Measurements from ENCODE around the gene ZNF500.
"Not testable (repeated sequence)": the region's sequence is repeated elsewhere in the genome, so short reads cannot be mapped to it uniquely, and the experiment has no call there.

ZNF500 gene

DNA sequence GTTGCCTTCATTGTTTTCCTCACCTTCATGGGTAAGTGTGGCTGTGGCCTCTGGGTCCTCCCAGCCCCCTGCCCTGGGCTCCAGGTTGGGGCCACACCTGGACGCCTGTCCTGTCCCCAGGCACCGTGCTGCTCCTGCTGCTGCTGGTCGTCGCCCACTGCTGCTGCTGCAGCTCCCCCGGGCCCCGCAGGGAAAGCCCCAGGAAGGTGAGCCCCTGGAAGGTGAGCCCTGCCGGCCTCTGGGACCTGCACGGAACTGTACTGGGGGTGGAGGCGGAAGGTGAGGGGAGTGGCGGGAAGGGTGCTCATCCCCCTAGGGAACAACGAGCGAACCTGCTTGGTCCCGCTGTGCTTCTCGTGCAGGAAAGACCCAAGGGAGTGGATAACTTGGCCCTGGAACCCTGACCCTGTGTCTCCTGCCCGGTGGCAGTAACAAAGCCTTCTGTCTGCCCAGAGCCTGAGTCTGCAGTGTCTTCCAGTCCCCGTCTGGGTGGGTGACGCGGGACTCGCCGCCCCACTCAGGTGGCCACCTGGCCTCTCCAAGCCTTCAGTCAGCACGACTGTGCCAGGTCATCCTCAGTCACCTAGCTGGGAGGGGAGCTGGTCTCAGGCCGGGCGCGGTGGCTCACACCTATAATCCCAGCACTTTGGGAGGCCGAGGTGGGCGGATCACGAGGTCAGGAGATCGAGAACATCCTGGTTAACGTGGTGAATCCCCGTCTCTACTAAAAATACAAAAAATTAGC lies 29.0 kb upstream of the ZNF500 start:
- no peak for DNase-seq

DNA sequence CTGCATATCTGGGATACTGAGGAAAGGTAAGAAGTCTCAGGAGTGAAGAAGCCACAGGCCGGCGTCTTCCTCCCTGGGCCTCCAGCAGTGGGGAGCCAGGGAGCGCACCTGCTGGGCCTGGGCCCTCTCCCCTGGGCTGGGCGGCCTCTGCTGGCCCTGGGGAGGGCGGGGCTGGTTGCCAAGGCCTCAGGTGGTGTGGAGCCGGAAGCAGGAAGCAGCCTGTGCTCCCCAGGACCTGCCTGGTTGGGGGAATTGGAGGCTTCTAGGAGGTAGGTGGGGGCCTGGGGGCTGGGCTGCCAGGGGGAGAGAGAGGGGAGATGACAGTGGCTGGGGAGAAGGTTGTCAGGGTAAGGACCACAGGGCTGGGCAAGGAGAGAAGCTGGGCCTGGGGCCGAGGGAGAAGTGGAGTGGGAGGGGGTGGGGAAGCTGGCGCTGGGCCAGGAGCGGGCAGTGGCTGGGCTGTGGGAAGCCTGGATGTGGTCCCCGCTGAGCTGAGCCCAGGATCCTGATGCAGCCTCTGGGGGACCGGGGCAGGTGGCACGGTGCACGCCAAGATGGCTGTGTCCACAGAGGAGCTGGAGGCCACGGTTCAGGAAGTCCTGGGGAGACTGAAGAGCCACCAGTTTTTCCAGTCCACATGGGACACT lies 28.3 kb upstream of the ZNF500 start, which contains the start of gene SMIM22:
TSS of gene SMIM22 (plus strand) at position 189 of the 647 bp plus-strand sequence. CDS start at position 555, 366 bp downstream.
- DNase-seq, result no peak

DNA sequence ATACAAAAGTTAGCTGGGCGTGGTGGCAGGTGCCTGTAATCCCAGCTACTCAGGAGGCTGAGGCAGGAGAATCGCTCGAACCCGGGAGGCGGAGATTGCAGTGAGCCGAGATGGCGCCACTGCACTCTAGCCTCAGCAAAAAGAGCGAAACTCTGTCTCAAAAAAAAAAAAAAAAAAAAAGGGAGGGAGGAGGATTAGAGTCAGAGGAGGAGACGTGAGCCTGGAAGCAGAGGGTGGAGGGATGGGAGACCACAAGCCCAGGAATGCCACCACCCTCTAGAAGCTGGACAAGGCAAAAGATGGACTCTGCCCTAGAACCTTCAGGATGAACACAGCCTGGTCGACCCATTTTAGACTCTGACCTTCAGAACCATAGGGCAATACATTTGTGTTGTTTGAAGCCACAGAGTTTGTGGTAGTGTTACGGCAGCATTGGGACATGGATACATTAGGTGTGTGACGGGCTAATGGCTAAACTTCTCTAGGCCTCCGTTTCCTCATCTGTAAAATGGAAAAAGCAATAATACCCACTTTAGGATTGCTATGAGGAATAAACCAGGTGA lies 26.1 kb upstream of the ZNF500 start:
- DNase-seq, result no peak

DNA sequence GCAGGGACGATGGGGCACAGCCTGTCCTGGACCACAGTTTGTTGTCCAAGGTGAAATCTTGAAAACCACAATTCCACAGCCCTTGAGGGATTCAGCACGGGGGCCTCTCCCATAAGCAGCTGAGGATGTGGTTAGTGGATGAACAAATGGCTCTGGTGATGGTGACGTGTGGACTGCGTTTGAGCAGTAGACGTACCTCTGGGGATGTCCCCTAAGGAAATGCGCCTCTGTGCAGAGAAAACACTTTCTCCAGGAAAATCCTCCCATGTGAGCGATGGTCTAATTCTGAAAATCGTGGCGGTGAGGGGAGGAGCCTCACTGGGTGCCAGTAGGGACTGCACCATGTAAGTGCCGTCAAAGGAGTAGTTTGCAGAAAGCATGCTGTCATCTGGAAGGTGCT lies 23.9 kb upstream of the ZNF500 start:
- DNase-seq, result no peak

DNA sequence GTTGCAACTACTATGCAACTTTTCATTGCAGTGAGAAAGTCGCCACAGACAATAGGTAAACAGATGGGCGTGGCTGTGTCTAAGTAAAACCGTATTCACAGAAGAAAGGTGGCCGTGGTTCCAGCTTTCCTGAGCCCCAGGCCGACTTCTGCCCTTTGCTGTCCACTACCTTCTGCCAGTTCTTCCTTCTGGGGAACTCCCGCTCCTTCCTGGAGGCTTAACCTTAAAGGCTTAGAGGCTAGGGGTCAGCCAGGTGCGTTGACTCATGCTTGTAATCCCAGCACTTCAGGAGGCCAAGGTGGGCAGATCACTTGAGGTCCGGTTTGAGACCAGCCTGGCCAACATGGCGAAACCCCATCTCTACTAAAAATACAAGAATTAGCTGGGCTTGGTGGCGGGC lies 23.3 kb upstream of the ZNF500 start:
- no peak for DNase-seq

DNA sequence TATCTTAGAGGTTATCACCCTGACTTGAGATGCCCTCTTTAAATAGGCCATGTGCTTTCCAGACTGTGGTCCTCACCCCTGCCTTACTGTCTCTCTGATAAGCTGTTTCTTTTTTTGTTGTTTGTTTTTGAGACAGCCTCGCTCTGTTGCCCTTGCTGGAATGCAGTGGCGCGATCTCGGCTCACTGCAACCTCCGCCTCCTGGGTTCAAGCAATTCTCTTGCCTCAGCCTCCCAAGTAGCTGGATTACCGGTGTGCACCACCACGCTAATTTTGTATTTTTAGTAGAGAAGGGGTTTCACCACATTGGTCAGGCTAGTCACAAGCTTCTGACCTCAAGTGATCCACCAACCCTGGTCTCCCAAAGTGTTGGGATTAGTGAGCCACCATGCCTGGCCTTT lies 21.9 kb upstream of the ZNF500 start:
- no peak for DNase-seq

DNA sequence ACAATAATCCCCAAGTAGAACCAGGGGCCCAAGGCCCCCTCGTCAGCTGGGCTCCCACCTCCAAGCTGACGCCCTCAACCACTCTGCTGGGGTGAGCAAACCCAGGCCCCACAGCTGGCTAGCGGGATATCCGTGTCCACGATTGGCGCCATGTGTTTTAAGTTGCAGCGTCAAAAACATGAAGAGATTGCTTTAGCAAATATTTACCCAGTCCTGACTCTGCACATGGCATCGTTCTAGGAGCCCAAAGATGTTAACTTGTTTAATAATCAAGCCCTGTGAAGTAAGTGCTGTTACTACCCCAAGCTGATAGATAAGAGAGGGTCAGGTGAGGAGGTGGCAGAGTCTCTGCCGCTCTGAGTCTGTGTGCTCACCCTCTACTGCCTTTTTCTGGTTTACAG lies 21.5 kb upstream of the ZNF500 start:
- DNase-seq, result no peak

DNA sequence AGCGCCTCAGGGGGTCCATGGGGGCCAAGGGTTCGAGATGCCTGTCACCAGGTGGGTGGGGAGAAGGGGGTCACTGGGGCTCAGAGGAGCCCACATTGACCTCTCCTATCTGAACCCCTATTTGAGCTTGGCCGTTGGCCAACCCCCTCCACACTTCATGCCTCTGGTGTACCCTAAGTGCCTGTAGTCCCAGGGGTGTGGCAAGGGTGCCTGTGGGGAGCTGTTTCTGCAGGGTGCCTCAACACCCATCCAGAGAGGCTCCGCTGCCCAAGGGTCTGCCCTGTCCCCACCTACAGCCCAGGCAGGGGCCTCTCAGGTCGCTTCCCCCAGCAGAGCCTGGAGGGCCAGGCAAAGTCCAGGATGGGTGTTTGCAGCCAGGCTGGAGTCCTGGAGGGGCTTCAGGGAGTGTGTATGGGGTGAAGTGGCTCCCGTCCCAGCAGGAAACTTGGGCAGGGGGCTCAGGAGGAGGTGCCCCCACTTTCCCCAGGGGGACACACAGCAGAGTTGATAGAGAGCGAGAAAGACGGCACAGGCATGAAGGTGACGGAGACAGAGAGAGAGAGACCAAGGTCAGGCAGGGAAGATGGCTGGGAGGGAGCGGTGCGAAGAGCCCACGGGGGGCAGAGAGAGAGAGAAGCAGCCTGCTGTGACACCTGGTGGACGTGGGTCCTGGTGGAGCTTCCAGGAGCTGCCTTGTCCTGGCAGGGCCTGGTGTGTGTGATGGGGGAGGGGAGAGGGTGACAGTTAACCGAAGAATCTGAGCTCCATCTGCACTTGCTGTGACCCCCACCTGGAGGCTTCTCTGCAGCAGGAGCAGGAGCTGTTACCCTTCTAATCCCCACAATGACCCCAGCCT lies 20.9 kb upstream of the ZNF500 start, which contains the start of gene SEPTIN12:
TSS of gene SEPTIN12 (minus strand) at position 719 of the 856 bp plus-strand sequence. CDS start at position 19, 700 bp downstream.
- no peak for DNase-seq

DNA sequence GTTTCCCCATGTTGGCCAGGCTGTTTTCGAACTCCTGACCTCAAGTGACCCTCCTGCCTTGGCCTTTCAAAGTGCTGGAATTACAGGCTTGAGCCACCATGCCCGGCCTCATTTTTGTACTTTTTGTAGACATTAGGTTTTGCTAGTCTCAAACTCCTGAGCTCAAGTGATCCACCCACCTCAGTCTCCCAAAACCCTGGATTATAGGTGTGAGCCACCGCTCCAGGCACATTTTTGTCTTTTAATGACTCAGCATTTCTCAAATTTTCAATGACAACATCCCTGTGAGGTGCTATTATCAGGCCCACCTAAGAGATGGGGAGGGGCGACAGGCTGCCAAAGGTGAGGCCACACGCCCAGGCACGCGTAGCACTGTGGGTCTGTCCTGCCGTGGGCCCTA lies 20.1 kb upstream of the ZNF500 start:
- DNase-seq, result no peak

DNA sequence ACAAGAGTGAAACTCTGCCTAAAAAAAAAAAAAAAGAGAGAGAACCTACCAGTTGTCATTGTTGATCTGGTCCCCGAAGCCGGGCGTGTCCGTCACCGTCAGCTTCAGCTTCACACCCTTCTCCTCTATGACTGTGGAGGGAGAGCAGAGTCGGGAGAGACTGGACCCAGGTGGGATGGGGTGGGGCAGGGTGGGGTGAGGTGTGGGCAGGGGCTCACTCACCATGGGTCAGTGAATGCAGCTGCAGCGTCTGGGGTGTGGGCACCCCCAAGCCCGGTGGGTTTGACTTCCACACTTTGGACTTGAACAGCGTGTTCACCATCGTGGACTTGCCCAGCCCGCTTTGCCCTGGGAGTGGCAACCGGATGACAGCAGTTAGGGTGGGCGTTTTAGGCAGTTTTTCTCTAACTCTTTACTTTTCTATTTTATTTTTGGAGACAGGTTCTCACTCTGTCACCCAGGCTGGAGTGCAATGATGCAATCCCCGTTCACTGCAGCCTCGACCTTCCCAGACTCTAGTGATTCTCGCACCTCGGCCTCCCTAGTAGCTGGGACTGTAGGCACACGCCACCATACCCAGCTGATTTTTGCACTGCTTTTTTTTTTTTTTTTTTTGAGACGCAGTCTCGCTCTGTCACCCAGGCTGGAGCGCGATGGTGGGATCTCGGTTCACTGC lies 18.9 kb upstream of the ZNF500 start:
- DNase-seq, result no peak

DNA sequence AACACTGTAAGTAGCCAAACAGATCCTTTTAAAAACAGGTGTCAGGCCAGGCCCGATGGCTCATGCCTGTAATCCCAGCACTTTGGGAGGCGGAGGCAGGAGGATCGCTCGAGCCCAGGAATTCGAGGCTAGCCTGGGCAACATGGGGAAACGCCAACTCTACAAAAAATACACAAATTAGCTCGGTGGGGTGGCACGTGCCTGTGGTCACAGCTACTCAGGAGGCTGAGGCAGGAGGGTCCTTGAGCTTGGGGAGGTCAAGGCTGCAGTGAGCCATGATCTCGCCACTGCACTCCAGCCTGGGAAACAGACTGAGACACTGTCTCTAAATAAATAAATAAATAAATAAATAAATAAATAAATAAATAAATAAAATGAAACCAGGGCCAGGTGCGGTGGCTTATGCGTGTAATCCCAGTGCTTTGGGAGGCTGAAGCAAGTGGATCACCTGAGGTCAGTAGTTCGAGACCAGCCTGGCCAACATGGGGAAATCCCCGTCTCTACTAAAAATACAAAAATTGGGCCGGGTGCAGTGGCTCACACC lies 17.6 kb upstream of the ZNF500 start:
- not testable (repeated sequence) for DNase-seq

DNA sequence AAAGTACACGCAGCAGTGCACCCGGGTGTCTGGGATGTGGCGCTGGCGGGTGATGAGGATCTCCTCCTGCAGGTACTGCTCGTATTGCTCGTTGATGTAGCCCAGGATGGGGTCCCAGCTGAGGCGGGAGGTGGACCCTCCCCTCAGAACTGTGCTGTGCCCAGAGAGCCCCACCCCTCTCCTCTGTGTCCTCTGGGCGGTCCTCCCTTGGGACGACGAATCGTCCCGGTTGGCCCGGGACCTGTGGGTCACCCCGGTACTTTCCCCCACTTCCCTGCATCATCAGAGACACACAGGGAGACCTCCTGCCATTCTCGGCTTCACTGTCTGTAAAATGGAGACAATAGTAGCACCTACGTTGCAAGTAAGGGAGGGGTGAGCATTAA lies 17.0 kb upstream of the ZNF500 start:
- no peak for DNase-seq

DNA sequence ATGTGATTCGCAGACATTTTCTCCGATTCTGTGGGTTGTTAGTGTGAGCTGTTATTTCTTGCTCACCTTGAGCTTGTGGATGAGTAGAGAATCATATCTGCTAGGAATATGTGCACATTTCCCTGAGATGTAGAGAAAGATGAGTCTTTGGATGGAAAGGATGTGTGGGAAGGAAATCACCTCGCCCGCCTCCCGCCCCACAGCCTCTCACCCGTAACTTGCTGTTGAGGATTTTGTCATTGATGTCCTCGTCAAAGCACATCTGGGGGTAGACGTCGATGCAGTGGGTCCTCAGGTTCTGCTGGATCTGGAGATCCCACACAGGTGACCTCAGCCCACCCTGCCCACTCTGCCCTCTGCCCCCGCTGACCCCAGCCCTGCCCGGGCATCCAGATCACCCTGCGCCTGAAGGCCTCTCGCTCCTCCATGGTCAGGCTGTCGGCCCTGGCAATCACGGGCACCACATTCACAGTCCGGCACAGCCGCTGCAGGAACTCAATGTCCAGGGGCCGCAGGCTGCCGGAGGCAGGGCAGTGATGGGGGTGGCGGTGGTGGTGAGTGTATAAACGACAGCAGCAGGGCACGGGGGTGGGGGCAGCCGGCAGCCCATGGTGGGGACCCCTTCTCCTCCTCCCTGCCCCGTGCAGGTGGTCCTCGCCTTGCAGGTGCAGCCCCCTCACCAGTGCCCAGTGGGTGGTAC lies 16.4 kb upstream of the ZNF500 start:
- no peak for DNase-seq

DNA sequence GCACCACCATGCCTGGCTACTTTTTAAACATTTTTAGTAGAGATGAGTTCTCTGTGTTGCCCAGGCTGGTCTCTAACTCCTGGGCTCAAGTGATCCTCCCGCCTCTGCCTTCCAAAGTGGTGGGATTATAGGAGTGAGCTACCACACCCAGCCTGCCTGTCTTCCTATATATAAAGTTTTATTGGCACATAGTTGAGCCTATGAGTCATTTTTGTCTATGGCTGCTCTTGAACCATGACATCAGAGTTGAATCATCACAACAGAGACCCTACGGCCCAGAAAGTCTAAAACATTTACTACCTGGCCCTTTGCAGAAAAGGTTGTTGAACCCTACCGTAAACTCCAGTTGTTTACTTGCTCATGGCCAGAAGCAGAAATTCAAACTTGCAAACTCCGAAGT lies 13.3 kb upstream of the ZNF500 start:
- DNase-seq, result no peak

DNA sequence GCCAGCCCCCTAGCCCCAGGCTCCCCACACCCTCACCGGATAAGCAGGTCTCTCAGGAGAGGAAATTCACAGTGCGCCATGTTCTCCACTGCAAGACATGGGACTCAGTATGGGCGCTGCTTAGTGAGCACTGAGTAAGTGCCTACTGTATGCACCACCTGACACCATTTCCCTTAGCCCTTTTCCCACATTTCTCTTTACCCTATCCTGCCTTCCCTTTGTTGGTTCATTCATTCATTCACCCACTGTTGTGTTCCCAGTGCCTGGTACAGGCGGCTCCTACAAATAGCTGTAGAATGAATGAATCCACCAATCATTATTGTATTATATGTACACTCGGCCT lies 11.1 kb upstream of the ZNF500 start:
- DNase-seq, result no peak

DNA sequence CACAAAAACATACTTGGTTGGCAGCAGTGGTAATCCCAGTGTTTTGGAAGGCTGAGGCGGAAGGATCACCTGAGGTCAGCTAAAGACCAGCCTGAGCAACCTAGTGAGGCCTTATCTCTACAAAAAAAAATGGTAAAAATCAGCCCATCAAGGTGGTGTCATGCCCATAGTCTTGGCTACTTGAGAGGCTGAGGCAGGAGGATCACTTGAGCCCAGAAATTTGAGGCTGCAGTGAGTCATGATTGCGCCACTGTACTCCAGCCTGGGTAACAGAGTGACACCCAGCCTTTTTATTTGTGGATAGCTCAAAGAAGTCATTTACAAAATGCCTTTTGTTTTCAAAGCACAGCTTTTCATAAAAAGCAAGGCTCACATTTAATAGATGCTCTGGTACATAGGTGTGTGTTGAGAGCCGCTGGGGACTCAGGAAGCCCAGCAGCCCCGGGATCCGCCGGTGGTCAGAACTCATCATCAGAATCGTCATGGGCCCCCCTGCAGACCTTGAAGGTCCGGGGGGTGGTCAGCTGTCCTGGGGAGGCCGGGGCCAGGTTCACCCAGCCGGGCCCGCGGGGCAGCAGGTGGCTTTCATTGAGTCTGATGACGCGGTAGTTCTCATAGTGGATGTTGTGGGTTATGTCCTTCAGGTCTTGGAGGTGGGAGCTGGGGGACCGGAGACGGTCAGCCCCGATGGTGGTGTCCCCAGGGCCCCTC lies 10.5 kb upstream of the ZNF500 start:
- DNase-seq, result no peak

DNA sequence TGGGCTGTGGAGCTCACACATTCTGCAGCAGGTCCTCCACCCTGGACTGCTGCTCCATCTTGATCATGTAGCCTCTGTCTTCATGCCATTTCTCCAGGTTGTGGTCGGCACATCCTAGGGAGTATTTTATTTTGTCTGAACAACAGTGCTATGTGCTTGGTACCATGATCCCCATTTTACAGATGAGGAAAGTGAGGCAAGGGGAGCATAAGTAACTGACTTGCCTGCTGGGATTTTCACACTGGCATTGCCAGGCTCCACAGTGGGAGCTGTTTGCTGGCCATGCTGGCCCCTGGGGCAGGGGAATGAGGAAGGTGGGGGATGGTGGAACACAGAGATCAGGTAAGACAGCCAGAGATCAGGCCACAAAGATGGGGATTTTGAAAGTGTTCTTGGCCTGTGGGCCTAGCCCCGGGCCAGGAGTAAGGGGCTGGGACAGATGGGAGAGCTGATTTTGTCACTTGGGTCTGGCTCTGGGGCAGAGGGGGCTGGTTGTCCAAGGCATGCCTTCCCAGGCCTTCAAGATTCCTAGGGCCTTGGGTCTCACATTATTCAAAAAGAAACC lies 9.3 kb upstream of the ZNF500 start:
- DNase-seq, result no peak

DNA sequence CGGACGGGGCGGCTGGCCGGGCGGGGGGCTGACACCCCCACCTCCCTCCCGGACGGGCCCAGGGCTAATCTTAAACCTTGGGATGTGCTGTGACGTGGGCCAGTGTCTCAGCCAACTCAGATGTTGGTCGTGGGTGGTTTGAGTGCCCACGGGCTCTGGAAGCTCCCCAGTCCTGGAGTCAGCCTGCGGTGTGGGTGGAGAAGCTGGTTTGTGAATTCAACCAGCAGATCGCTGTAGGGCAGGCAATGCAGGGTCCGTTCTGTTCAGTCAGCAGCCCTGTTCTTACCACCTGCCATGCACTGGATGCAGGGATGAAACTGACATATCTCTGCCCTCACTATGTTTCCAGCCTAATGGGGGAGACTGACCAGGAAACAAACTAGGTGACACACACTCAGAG lies 8.0 kb upstream of the ZNF500 start:
- no peak for DNase-seq

DNA sequence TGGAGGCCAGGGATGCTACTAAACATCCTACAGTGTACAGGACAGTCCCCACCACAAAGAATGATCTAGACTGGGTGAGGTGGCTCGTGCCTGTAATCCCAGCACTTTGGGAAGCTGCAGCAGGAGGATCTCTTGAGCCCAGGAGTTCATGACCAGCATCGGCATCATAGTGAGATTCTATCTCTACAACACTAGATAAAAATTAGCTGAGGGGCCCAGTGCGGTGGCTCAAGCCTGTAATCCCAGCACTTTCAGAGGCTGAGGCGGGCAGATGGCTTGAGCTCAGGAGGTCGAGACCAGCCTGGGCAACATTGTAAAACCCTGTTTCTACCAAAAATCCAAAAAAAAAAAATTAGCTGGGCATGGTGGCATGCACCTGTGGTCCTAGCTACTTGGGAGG lies 5.4 kb upstream of the ZNF500 start:
- no peak for DNase-seq

DNA sequence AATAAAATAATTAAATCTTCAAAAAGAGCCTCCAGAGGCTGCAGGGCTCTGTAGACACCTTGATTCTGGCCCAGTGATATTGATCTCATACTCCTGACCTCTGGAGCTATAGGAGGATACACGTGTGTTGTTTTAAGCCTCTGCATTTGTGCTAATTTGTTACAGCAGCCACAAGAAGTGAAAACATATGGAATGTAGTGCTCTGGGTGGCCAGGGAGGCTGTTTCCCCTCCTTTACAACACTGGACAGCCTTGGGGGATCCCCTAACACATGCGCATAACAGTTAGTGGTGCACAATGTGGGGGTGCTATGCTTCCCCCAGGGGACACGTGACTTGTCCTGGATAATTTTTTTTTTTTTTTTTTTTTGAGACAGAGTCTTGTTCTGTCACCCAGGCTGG lies 4.7 kb upstream of the ZNF500 start:
- no peak for DNase-seq

DNA sequence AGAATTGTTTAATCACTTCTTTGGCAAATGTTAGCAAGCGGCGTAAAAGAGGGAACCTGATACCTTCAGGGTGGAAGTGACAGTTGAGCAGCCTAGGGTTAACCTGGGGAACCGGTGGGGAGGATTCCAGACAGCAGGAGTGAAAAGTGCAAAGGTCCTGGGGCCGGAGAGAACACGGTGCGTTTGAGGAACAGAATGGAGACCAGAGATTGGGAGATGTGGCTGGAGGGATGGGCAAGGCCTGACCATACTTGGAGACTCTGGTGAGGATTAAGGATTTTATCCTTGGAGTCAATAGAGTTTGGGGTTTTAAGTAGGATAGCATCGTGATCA lies 2.3 kb upstream of the ZNF500 start:
- no peak for DNase-seq
